OCI-LY7 (cell line): Measurements from ENCODE around the gene TNFRSF17.

Source experiments
- CTCF ChIP-seq: fragments of 200-600 bp; sonication (generic); conservative IDR thresholded peaks from 2 replicates; pipeline ENCODE4 v1.5.1; 2014; ENCODE audit warnings: mild to moderate bottlenecking, antibody characterized with exemption, low read length, moderate library complexity, mixed read lengths
- EZH2phosphoT487 ChIP-seq: fragments of 200-600 bp; sonication (generic); IDR thresholded peaks from 2 replicates; pipeline ENCODE4 v1.6.1; 2018; ENCODE audit warnings: low read depth, borderline replicate concordance, mild to moderate bottlenecking, mixed run types, antibody characterized with exemption, low read length, moderate library complexity, mixed read lengths

- TF ChIP-seq CTCF (no peak), EZH2phosphoT487 (no peak)
Observed at GRCh38 chr16:11973070-11973469, 8.1 kb downstream of the TNFRSF17 start.
